Measurements from ENCODE around the gene BCKDHB.

DNA sequence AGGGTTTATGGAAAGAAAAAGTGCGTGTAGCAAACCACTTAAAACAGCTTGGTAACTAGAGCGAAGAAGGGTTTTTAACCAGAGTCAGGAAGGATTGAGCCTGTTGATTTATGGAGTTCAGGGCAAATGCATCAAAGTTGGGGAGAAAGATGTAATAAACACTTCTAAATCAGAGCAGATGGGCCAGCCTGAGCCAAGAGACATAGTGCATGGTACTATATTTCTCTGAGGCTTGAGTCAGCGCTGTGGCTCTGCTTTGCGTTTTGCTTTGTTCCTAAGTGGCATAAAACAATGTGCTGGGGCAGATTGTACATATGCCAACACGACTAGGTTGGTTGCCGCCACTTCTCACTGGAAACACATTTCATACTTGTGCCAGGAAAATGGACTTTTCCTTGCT is 111.3 kb downstream of the BCKDHB start:
- TF ChIP-seq POLR2AphosphoS5 (IDR thresholded peaks at IDR 0.05) = no peak
- TF ChIP-seq POLR2A (IDR thresholded peaks at IDR 0.05) = no peak
- TF ChIP-seq, protein P1, sequence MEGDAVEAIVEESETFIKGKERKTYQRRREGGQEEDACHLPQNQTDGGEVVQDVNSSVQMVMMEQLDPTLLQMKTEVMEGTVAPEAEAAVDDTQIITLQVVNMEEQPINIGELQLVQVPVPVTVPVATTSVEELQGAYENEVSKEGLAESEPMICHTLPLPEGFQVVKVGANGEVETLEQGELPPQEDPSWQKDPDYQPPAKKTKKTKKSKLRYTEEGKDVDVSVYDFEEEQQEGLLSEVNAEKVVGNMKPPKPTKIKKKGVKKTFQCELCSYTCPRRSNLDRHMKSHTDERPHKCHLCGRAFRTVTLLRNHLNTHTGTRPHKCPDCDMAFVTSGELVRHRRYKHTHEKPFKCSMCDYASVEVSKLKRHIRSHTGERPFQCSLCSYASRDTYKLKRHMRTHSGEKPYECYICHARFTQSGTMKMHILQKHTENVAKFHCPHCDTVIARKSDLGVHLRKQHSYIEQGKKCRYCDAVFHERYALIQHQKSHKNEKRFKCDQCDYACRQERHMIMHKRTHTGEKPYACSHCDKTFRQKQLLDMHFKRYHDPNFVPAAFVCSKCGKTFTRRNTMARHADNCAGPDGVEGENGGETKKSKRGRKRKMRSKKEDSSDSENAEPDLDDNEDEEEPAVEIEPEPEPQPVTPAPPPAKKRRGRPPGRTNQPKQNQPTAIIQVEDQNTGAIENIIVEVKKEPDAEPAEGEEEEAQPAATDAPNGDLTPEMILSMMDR (IDR thresholded peaks at IDR 0.05) = no peak

Data from prostate gland (tissue), 2 donors.